Measurements from ENCODE around the gene TMEM53.

DNA sequence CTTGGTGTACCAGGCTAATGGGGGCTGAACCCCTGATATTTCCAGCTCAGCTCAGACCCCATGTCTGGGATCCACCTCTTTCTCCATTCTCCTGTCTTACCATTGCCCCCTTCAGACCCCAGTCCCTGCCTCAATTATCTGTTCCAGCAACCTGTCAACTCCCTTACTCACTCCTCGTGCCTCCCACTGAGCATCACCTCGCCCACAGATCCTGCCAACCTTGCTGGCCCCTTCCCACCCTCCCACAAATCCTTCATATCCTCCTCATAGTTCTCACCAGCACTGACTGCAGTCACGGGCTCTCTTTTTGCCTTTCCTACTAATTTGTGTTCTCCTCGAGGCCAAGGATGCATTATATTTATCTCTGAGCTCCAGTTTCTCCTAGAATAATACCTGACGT, 62.9 kb downstream of the TMEM53 start:
- TF ChIP-seq CTCF (IDR thresholded peaks at IDR 0.05) (no peak), POLR2A (IDR thresholded peaks at IDR 0.05) (no peak)
